GM12872 (cell line): ENCODE data around the gene CITED2.

Source experiments
- TF ChIP-seq, protein P1 (sequence below): IDR thresholded peaks from 3 replicates; pipeline ENCODE4 v1.5.1; 2011; ENCODE audit warnings: low read depth, mild to moderate bottlenecking, low read length, moderate library complexity; ENCODE audit not compliant: insufficient read depth

CITED2 gene, protein sequence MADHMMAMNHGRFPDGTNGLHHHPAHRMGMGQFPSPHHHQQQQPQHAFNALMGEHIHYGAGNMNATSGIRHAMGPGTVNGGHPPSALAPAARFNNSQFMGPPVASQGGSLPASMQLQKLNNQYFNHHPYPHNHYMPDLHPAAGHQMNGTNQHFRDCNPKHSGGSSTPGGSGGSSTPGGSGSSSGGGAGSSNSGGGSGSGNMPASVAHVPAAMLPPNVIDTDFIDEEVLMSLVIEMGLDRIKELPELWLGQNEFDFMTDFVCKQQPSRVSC

DNA sequence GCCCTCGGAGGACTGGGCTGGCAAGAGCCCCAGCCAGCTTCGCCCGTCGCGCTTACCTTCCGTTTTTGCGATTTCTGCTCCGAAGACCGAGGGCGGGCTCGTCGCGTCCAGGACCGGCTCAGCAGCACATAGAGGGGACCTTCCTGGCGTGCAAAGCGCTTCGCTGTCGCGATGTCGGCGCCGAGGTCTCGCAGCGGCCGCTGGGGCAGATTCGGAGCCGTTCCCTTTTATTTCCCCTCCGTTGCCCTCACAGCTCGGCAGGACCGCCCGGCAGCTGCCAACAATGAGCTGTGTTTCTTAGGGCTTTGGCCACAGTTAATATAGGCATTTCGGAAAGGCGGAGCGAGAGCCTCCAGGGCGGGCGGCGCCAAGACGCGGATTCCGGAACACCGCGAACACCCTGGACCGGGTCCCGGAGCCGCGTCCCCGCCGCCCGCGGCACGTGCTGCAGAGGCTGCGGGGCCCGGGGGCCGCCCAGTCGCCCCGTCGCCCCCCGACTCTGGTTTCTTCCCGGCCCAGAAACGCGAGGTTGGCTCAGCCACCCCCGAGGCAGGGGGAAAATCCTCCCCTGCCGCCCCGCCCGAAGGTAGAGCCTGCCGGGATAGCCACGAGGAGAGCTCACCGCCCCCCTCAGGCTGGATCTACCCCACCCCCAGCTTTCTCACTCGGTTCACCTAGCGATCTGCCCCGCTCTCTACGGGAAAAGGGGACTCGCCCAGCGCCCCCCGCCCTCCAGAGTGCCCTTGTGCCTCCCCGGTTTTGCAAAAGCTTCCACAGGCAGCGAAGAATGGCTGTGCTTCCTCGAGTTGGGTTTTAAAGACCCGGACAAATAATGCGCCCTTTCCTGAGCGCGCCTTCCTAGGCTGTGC lies at the start of gene CITED2:
Gene CITED2, minus strand, starts transcription at position 292 of the 869 bp plus-strand sequence. CDS start 704 bp downstream, outside the sequence.
- TF ChIP-seq, protein P1, sequence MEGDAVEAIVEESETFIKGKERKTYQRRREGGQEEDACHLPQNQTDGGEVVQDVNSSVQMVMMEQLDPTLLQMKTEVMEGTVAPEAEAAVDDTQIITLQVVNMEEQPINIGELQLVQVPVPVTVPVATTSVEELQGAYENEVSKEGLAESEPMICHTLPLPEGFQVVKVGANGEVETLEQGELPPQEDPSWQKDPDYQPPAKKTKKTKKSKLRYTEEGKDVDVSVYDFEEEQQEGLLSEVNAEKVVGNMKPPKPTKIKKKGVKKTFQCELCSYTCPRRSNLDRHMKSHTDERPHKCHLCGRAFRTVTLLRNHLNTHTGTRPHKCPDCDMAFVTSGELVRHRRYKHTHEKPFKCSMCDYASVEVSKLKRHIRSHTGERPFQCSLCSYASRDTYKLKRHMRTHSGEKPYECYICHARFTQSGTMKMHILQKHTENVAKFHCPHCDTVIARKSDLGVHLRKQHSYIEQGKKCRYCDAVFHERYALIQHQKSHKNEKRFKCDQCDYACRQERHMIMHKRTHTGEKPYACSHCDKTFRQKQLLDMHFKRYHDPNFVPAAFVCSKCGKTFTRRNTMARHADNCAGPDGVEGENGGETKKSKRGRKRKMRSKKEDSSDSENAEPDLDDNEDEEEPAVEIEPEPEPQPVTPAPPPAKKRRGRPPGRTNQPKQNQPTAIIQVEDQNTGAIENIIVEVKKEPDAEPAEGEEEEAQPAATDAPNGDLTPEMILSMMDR = no peak

DNA sequence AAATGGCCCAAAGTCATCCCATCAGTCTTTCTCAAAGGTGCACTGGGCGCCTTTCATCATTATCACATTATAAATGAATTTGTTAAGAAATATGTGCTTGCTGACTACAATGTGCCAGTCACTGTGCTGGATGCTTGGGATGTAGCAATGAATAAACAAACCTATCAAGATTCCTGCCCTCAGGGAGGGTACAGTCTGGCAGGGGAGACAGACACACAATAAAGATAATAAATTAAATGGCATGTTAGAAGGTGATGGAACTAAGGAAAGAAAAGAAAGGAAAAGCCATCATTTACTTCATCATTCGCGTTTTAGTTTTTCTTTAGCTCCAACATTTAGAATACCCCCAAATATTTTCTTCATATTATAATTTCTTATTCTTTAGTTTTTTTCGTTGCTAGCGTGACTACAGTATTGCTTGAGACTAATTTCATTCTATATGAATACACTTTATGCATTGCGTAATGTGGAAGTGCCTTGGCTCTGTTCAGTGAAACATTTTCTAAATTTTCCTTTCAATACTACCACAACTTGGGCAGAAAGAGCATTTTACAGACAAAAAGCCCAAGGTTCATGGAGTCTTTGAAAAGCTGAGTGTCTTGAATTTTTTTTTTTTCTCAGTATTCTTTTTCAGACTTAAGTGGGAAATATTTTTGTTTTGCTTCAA lies 48.7 kb upstream of the CITED2 start:
- TF ChIP-seq, protein P1 = no peak

DNA sequence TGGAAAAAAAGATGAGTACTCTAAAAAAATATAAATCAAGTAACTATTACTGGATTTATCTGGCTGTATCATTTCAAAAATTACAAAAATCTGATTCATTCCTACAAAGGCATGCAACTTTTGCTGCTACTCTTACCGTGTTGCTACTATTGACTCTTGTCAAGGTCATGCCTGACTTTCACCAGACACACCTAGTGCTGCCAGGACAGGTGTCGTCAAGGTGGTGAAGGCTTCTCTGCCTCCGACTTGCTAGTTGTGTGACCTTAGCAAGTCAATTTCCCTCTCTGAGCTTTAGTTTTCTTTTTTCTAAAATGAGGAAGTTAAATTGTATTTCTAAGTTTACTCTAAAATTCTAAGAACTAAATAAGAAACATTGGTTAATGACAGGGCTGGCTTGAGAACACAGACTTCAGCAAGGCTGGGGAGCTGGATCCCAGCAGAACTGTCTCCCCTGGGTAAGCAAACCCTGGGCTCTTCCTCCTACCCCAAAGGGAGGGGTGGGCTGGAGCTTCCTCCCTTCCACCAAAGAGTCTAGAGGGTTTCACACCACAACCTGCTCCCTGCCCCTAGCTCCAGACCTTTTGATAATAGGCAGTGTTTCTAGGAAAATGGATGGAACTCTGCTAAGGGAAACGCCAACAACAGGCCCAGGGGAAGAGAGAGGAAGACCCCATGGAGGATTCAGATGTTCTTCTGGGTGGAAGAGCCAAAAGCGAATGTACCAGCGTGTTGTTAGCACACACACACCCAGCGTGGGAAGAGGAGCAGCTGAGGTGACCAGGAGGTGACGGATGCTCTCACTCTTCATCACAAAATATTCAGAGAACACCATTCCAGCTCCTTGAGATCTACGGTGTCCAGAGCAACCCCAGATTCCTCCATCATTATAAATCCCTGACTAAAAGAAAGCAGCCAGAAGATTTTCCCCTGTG lies 47.9 kb upstream of the CITED2 start:
- TF ChIP-seq, protein P1 = no peak

DNA sequence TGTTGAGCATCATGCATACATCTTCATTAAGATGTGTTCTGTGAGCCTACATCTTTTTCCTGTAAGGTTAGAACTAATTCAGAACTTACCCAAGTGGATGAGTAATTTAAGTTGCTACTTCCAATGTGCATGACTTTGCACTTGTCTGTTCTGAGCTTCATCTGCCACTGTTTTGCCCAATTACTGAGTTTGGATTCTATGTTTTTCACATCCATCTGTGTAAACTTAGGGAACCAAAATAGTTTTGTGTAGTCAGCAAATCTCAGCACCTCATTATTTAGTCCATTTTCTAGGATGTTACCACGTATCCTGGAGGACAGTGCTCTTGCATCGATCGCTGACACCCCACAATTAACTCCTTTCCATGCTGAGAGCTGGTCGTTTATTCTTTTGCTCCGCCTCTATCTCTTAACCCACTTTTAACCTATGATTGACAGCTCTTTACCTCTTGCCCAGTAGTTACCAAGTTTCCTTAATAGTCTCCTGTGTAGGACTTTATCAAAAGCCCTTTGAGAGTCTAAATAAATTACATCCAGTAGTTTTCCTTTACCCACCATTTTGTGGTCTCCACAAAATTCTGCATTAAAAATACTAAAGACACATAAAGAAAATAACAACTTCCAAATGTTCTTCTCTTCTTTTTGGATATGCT lies 44.2 kb upstream of the CITED2 start:
- TF ChIP-seq, protein P1 = no peak

DNA sequence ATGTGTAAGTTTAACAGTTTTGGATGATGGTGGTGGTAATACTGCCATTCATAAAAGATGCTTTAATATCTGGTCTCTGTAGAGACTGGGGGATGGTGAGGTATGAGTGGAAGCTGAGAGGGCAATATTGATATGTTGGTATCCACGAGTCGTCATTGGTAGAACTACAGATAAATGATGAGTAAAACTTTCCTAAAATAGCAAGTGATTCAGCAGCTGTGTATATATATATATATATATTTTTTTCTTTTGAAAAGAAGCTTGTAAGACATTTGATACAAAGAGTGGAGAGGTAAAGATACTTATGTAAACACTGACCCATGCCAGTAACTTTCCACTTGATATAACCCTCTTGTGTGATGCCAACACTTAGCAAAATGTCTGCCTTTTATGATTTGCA lies 41.7 kb upstream of the CITED2 start:
- TF ChIP-seq, protein P1 = no peak

DNA sequence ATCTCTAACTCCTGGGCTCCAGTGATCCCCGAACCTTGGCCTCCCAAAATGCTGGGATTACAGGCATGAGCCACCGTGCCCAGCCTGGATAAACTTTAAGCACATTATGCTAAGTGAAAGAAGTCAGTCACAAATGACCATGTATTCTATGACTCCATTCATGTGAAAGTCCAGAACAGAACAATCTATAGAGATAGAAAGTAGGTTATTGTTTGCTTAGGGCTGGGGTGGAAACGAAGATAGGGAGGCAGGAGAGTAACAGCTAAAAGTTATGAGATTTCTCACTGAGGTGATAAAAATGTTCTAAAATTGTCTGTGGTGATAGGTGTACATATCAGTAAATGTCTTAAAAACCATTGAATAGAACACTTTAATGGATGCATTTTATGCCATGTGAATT lies 40.9 kb upstream of the CITED2 start:
- TF ChIP-seq, protein P1 = no peak
